GM12878 (cell line): ENCODE results near the gene CALCR. TPM values are rescaled to one million over a fixed set of nuclear protein-coding genes. Genes with fewer than 3 reads are reported as not detected.
A peak's percentile ranks its signal among the peaks of the same experiment; 100 is the strongest.

Experiments
- ATAC-seq: fragments of 200-7000 bp; cut with Tn5 transposase; 3 replicates; pipeline ENCODE4 v1.9.1; 2020; ENCODE audit warnings: mild to moderate bottlenecking, moderate library complexity
- BruUV-seq: library from RNA; stranded (reverse); fragments of 400-500 nt; replicated peaks from 2 replicates; lab custom pipeline; 2021; lab: Mats Ljungman, UMichigan
- CTCF ChIA-PET: fragments of 300-600 bp; sonication (Branson Sonifier 250); formaldehyde crosslinking; extraction: SDS; loops from one replicate; lab custom pipeline; 2021; ENCODE audit warnings: inconsistent platforms; lab: Yijun Ruan, JAX
- POLR2A ChIA-PET: fragments of 350-600 bp; formaldehyde crosslinking; extraction: SDS; loops from one replicate; lab custom pipeline; 2021; ENCODE audit warnings: inconsistent platforms; lab: Charles Lee
- RAD21 ChIA-PET: fragments of 300-600 bp; sonication (Branson Sonifier 250); formaldehyde crosslinking; loops from one replicate; lab custom pipeline; 2023; ENCODE audit warnings: antibody characterized with exemption; ENCODE audit not compliant: unreplicated experiment; lab: Charles Lee
- SMC1A ChIA-PET: fragments of 300-600 bp; sonication (Branson Sonifier 250); formaldehyde crosslinking; loops from one replicate; lab custom pipeline; 2023; ENCODE audit not compliant: unreplicated experiment, uncharacterized antibody; lab: Charles Lee
- DNase-seq: peaks from one replicate; pipeline ENCODE4 v3.0.0-alpha.2; 2011; ENCODE audit warnings: low read depth, low spot score
- FAIRE-seq: peaks from 3 replicates; lab custom pipeline; 2011; peaks lifted over from hg19 to GRCh38; lab: Jason Lieb, UNC
- H2AFZ ChIP-seq: 2 replicates; pipeline ENCODE4 v1.6.0; 2011; ENCODE audit warnings: low read depth, low read length, control low read depth; ENCODE audit not compliant: control insufficient read depth
- H3K27ac ChIP-seq: 2 replicates; pipeline ENCODE4 v1.5.1; 2011; ENCODE audit warnings: control low read depth; ENCODE audit not compliant: control insufficient read depth, insufficient read depth
- H3K27me3 ChIP-seq, 2 experiments: replicated peaks in 1 of 2; 2 replicates each; pipeline versions ENCODE4 v1.6.0 to v1.6.1; 2011; ENCODE audit warnings: low read length in 1 of 2; ENCODE audit not compliant: control insufficient read depth in 2 of 2, insufficient read depth in 2 of 2
- H3K36me3 ChIP-seq, 2 experiments: 2 replicates each; pipeline ENCODE4 v1.5.1; 2011; ENCODE audit warnings: low read length in 1 of 2; ENCODE audit not compliant: control insufficient read depth in 2 of 2, insufficient read depth in 2 of 2
- H3K4me1 ChIP-seq: 2 replicates; pipeline ENCODE4 v1.6.1; 2011; ENCODE audit warnings: mild to moderate bottlenecking, low read length, moderate library complexity, mixed read lengths; ENCODE audit not compliant: control insufficient read depth, insufficient read depth
- H3K4me2 ChIP-seq: 2 replicates; pipeline ENCODE4 v1.6.0; 2011; ENCODE audit warnings: control low read depth; ENCODE audit not compliant: control insufficient read depth, insufficient read depth
- H3K4me3 ChIP-seq: fragments of 200-600 bp; sonication (generic); 2 replicates; pipeline ENCODE4 v1.5.1; 2016
- H3K79me2 ChIP-seq: 2 replicates; pipeline ENCODE4 v1.6.0; 2011; ENCODE audit warnings: low read length; ENCODE audit not compliant: control insufficient read depth, insufficient read depth
- H3K9ac ChIP-seq: 2 replicates; pipeline ENCODE4 v1.8.0; 2011; ENCODE audit warnings: low read length, control low read depth, mixed read lengths; ENCODE audit not compliant: control insufficient read depth, insufficient read depth
- H3K9me3 ChIP-seq: replicated peaks from 3 replicates; pipeline ENCODE4 v1.5.1; 2011; ENCODE audit warnings: mild to moderate bottlenecking, low read length; ENCODE audit not compliant: control insufficient read depth, insufficient read depth
- H4K20me1 ChIP-seq: 2 replicates; pipeline ENCODE4 v1.6.0; 2011; ENCODE audit not compliant: control insufficient read depth, insufficient read depth
- ATF7 ChIP-seq: fragments of 450-650 bp; IDR thresholded peaks from 2 replicates; pipeline ENCODE4 v1.6.1; 2016; ENCODE audit warnings: low read depth, mild to moderate bottlenecking
- EP300 ChIP-seq, 2 experiments: fragments of 150-350 bp in 1 of 2; IDR thresholded peaks; 2 replicates each; pipeline ENCODE4 v1.6.1; 2011 to 2012; ENCODE audit warnings: low read depth in 2 of 2, low read length in 2 of 2, borderline replicate concordance in 1 of 2, improper control_type of control experiment in 1 of 2, inconsistent platforms in 1 of 2; ENCODE audit not compliant: control insufficient read depth in 1 of 2
- WGBS: methylation state at CpG from one replicate; pipeline ENCODE4 v1.1.6; 2016; ENCODE audit warnings: low lambda C conversion rate; ENCODE audit not compliant: insufficient replicate concordance, insufficient coverage; ENCODE audit errors: missing lambda C conversion rate; 5-methylcytosine and 5-hydroxymethylcytosine counted together
- in situ Hi-C: fragments of 300-500 bp; cut with MboI; formaldehyde crosslinking; loops from 9 replicates; pipeline ENCODE4 v1.14.3; 2018; ENCODE audit warnings: mixed read lengths
- intact Hi-C: fragments of 100-400 bp; cut with micrococcal nuclease; formaldehyde crosslinking; loops from one replicate; pipeline ENCODE4 v1.14.2; 2022; ENCODE audit not compliant: unreplicated experiment
- polyA plus RNA-seq, 11 experiments: library from polyadenylated mRNA; depleted of rRNA in 4 of 11; unstranded in 6 of 11; stranded (reverse) in 5 of 11; fragments of >200 nt; fragmentation: Nextera tagmentation in 4 of 11; fragmentation: Illumina TruSeq in 1 of 11; extraction: Ambion mirVana in 4 of 11; extraction: Trizol in 1 of 11; gene quantifications; 1 replicate in 1 of 11; 2 replicates in 10 of 11; pipeline versions ENCODE4 v1.2.1 to v1.2.3, GENCODE V29; 2011 to 2016; ENCODE audit warnings: inconsistent platforms in 2 of 11, missing spikeins in 2 of 11, low read depth in 1 of 11
- total RNA-seq, 4 experiments: library from RNA; depleted of rRNA in 3 of 4; stranded (reverse); fragments of >200 nt in 3 of 4; fragmentation: Illumina TruSeq in 1 of 4; extraction: Trizol in 1 of 4; gene quantifications; 2 replicates each; pipeline versions ENCODE4 v1.2.1 to v1.2.3, GENCODE V29; 2013 to 2021

CALCR gene
- total and polyA plus RNA-seq, 10 of the 15 experiments (the other 5 are each of a cell fraction or from before 2014, with no cell fraction given) = not detected

DNA sequence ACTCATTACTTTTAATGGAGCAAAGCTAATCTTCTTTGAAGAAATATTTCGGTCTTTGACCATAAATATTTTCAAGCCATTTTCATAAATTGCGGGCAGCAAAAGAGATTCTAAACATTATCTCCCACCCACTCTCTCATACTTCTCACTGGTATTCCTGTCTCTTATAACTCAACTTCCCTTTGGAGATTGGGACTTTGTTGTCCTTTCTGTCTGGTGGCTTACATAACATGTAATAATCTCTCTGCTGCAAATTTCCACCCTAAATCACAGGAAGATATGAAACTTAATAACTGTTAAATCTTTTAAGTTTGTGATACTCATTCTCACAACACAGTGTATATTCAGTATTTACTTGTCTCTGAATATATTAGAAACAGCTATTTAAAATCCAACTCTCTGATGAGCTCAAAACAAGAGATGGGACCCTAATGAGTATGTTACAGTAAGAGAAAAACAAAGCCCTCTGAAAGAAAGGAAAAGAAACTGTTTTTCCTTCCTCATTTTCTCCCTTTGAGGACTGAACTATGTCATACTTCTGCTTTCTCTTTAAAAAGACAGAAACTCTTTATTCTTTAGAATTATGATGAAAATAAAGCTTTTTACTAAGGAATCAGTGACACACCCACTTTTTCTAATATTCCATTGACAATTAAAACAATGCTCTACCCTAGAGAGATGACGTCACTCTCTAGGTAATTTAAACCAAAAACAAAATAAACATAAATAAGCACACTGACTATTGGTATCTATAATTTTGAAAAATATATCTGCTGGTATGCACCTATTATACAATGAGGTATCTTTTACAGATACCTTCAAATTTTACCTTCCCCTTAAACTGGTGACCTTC is 14.7 kb downstream of the CALCR start:
- no peaks in the 10 kb centered on the region for H3K9me3 ChIP-seq
- no peaks in the 10 kb centered on the region for H3K4me1 ChIP-seq
- peak; percentile 68 for ATAC-seq
- no peak overlapping the region for H3K27ac ChIP-seq
- no peak for DNase-seq
- intact Hi-C loops = loop anchor here (10.0 kb wide), 1 partner anchor 465 kb away; no protein-coding TSS in a partner anchor
- SMC1A ChIA-PET = interaction anchor here (0.6 to 1.2 kb wide), 4 partner anchors 72 to 1126 kb away, joined by 3 read pairs; no protein-coding TSS in a partner anchor
- H2AFZ ChIP-seq = no peak overlapping the region
- CTCF ChIA-PET = interaction anchor here (0.7 to 2.2 kb wide), 5 partner anchors 9 to 89 kb away, joined by 3 to 8 read pairs (median 4); no protein-coding TSS in a partner anchor
- WGBS = 46% methylated on average over 3 of the region's 3 CpGs
- no peak overlapping the region for H3K4me2 ChIP-seq
- in situ Hi-C loops = no loop called here
- H4K20me1 ChIP-seq = no peaks in the 10 kb centered on the region
- RAD21 ChIA-PET = interaction anchor here (0.6 kb wide), 1 partner anchor 344 kb away, joined by 3 read pairs; no protein-coding TSS in a partner anchor
- POLR2A ChIA-PET = interaction anchor here (0.5 kb wide), 1 partner anchor 10 kb away, joined by 5 read pairs; no protein-coding TSS in a partner anchor
- no peaks in the 10 kb centered on the region for H3K36me3 ChIP-seq
- no peak for FAIRE-seq
- H3K9ac ChIP-seq = no peak overlapping the region
- no peak overlapping the region for H3K4me3 ChIP-seq
- 0 out of 4 replicates have a peak, but pooled peaks cover 0 to 1% of the 10 kb centered on the region in 2 experiments for H3K27me3 ChIP-seq
- H3K79me2 ChIP-seq = no peaks in the 10 kb centered on the region
- BruUV-seq = no TSS peak
- peak; percentile 94 for TF ChIP-seq ATF7
- TF ChIP-seq EP300 (IDR thresholded peaks at IDR 0.05; ENCODE audit: borderline replicate concordance in 1 of 2, control insufficient read depth in 1 of 2, low read depth in 2 of 2, low read length in 2 of 2) = no peak
